ENCODE measurements around the gene CTSH. TPM values are rescaled to one million over a fixed set of nuclear protein-coding genes. Genes with fewer than 3 reads are reported as not detected.

The CTSH gene
- total and polyA plus RNA-seq, 2 experiments from 2014 or later: 19.7 to 19.9 TPM

GRCh38 chr15:78985859-78986475, 41.1 kb upstream of the CTSH start:
- Mint-ChIP-seq H3K27ac (no peak overlapping the region), H3K4me1 (peaks cover 2% of the 10 kb centered on the region; the same call in 1 of the 3 replicates), H3K27me3 (ENCODE audit: insufficient read depth, low read depth, poor library complexity) (peaks cover 5% of the 10 kb centered on the region), H3K36me3 (ENCODE audit: low read depth) (no peaks in the 10 kb centered on the region), H3K9me3 (no peaks in the 10 kb centered on the region), H3K4me3 (no peak overlapping the region)
- no peaks in the 10 kb centered on the region for H3K36me3 ChIP-seq (ENCODE audit: insufficient read depth)
- H3K9me2 ChIP-seq (ENCODE audit: insufficient read depth): no peaks in the 10 kb centered on the region
- no peaks in the 10 kb centered on the region for H3K27me3 ChIP-seq (ENCODE audit: insufficient read depth)
- DNase-seq (ENCODE audit: low spot score) (no peak), ATAC-seq (no peak)
- H3K27ac ChIP-seq (ENCODE audit: low read depth): no peak overlapping the region
- no peak overlapping the region for H3K4me3 ChIP-seq
- H3K4me1 ChIP-seq (ENCODE audit: insufficient read depth): no peaks in the 10 kb centered on the region
- H3K79me2 ChIP-seq (replicated peaks; ENCODE audit: insufficient read depth): no peaks in the 10 kb centered on the region
- H3F3A ChIP-seq (replicated peaks; ENCODE audit: low read depth): no peaks in the 10 kb centered on the region
- no peaks in the 10 kb centered on the region for H4K20me1 ChIP-seq (replicated peaks; ENCODE audit: insufficient read depth)
- no peak overlapping the region for H3K4me2 ChIP-seq
- TF ChIP-seq JUNB (IDR thresholded peaks at IDR 0.05; ENCODE audit: unreplicated experiment): no peak
- TF ChIP-seq ETS1 (IDR thresholded peaks at IDR 0.05): no peak
- no peak for TF ChIP-seq CREB1 (CRISPR knock-in tag; IDR thresholded peaks at IDR 0.05; ENCODE audit: low read depth)
- no peak for TF ChIP-seq POLR2AphosphoS5 (IDR thresholded peaks at IDR 0.05; ENCODE audit: low read depth)
- TF ChIP-seq ZNF462 (CRISPR knock-in tag; IDR thresholded peaks at IDR 0.05): no peak
- H2AFZ ChIP-seq: no peak overlapping the region
